ENCODE data around the gene GCGR.

DNA sequence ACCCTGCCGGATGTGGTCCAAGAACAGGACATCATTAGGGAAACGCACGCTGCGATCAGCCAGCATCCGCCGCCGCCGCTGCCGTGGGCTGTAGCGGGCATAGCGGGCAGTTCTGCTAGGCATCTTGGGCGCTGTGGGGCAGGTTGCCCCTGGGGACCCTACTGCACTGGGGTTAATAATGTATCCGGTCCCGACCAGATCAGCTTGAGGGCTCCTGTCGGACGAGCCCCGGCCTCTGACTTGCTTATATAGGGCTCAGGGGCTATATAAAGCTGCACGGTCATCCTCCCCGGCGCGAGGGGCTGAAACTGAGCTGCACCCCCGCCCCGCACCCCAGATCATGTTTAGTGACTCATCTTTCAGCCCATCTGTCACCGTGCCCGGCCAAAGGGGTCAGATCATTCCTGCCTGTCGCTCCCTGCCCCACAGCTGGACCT, 30.9 kb downstream of the GCGR start, which contains the start of gene PPP1R27:
- no peak for TF ChIP-seq POLR2A (IDR thresholded peaks at IDR 0.05; ENCODE audit: low read length)
- no peak for TF ChIP-seq GATA1 (IDR thresholded peaks at IDR 0.05; ENCODE audit: low read depth, low read length)
